Duodenal mucosa (tissue), 2 donors: ENCODE data around the gene STRA8.

Experiments
- H3K27ac ChIP-seq: one replicate; pipeline ENCODE4 v1.7.0; 2013; ENCODE audit warnings: low read depth, low read length
- H3K27me3 ChIP-seq, 2 donors: one replicate each; pipeline ENCODE4 v1.7.0; 2013; ENCODE audit warnings: low read length in 2 of 2, control low read depth in 1 of 2; ENCODE audit not compliant: insufficient read depth in 2 of 2, control insufficient read depth in 1 of 2
- H3K36me3 ChIP-seq, 2 donors: one replicate each; pipeline ENCODE4 v1.7.0; 2013; ENCODE audit warnings: low read length in 2 of 2, control low read depth in 1 of 2; ENCODE audit not compliant: insufficient read depth in 2 of 2, control insufficient read depth in 1 of 2
- H3K4me1 ChIP-seq, 2 donors: one replicate each; pipeline ENCODE4 v1.7.0; 2013; ENCODE audit warnings: low read length in 2 of 2, control low read depth in 1 of 2; ENCODE audit not compliant: insufficient read depth in 2 of 2, control insufficient read depth in 1 of 2
- H3K4me3 ChIP-seq, 2 donors: one replicate each; pipeline ENCODE4 v1.7.0; 2013; ENCODE audit warnings: low read length in 2 of 2, low read depth in 1 of 2
- H3K9ac ChIP-seq, 2 donors: one replicate each; pipeline ENCODE4 v1.7.0; 2013; ENCODE audit warnings: low read length in 2 of 2, low read depth in 1 of 2
- H3K9me3 ChIP-seq, 2 donors: one replicate each; pipeline ENCODE4 v1.7.0; 2013; ENCODE audit warnings: low read length in 2 of 2, control low read depth in 1 of 2; ENCODE audit not compliant: control insufficient read depth in 1 of 2

STRA8 gene

DNA sequence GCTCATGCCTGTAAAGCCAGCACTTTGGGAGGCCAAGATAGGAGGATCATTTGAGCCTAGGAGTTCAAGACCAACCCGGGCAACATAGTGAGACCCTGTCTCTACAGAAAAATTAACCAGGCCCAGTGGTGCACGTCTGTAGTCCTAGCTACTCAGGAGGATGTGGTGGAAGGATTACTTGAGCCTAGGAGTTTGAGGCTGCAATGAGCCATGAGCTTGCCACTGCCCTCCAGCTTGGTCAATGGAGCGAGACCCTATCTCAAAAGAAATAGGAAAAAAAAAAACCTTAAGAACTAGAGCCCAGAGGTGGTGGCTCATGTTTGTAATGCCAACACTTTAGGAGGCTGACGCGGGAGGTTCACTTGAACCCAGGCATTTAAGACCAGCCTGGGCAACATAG lies 2.2 kb downstream of the STRA8 start:
- Histone ChIP-seq H3K9ac (no peak overlapping the region), H3K36me3 (no peaks in the 10 kb centered on the region), H3K4me1 (no peaks in the 10 kb centered on the region), H3K27me3 (peaks cover 0 to under 1% of the 10 kb centered on the region in 2 donors), H3K9me3 (no peaks in the 10 kb centered on the region), H3K4me3 (no peak overlapping the region), H3K27ac (no peak overlapping the region)

DNA sequence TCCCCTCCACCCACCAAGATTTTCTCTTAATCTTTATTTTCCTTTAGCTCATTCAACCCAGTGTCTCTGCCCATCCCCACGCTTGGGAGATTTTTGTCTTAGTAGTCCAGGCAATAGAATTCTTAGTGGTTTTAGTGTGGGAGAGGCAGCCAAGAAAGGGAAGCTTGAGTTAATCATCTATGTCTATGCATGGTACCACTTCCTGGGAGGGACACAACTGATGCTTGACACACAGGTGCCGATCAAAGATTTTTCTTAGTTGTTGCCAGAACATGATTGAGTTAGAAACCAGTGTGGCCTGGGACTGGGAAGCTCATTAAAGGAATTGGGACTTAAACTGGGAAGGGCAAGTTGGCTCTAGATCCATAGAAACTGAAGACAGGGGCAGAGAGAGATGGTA lies 3.1 kb downstream of the STRA8 start:
- no peak overlapping the region for H3K9ac ChIP-seq
- H3K9me3 ChIP-seq: no peaks in the 10 kb centered on the region
- H3K4me3 ChIP-seq: no peak overlapping the region
- H3K36me3 ChIP-seq: no peaks in the 10 kb centered on the region
- H3K4me1 ChIP-seq: no peaks in the 10 kb centered on the region
- H3K27me3 ChIP-seq: peaks cover 4% of the 10 kb centered on the region in 2 donors
- H3K27ac ChIP-seq: no peak overlapping the region

GRCh38 chr7:135238112-135238744 lies 4.6 kb downstream of the STRA8 start:
- Histone ChIP-seq H3K9me3 (no peaks in the 10 kb centered on the region), H3K4me1 (no peaks in the 10 kb centered on the region), H3K27ac (no peak overlapping the region), H3K9ac (no peak overlapping the region), H3K27me3 (peaks cover 4% of the 10 kb centered on the region in 2 donors), H3K4me3 (no peak overlapping the region), H3K36me3 (no peaks in the 10 kb centered on the region)

GRCh38 chr7:135239263-135239662 lies 5.6 kb downstream of the STRA8 start:
- H3K9me3 ChIP-seq: no peaks in the 10 kb centered on the region
- H3K4me1 ChIP-seq: no peaks in the 10 kb centered on the region
- H3K9ac ChIP-seq: no peak overlapping the region
- no peak overlapping the region for H3K4me3 ChIP-seq
- no peaks in the 10 kb centered on the region for H3K36me3 ChIP-seq
- no peak overlapping the region for H3K27ac ChIP-seq
- peaks cover 4% of the 10 kb centered on the region in 2 donors for H3K27me3 ChIP-seq

DNA sequence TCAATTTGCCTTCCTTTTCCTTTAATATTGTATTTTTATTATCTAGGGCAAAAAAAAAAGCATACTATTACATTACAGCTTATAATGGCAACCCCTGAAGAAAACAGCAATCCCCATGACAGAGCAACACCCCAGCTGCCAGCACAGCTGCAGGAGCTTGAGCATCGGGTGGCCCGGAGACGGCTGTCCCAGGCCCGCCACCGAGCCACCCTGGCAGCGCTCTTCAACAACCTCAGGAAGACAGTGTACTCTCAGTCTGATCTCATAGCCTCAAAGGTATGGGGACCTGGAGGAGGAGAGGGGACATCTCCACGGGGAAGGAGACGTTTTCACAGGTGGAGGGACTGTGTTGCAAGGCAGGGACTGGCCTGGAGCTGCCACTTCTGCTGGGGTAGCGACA lies 6.8 kb downstream of the STRA8 start:
- H3K27me3 ChIP-seq: peaks cover 4% of the 10 kb centered on the region in 2 donors
- H3K9ac ChIP-seq: no peak overlapping the region
- no peaks in the 10 kb centered on the region for H3K4me1 ChIP-seq
- no peaks in the 10 kb centered on the region for H3K9me3 ChIP-seq
- no peak overlapping the region for H3K27ac ChIP-seq
- no peak overlapping the region for H3K4me3 ChIP-seq
- H3K36me3 ChIP-seq: no peaks in the 10 kb centered on the region

GRCh38 chr7:135242096-135242684 lies 8.6 kb downstream of the STRA8 start:
- H3K27ac ChIP-seq: no peak overlapping the region
- no peak overlapping the region for H3K4me3 ChIP-seq
- no peaks in the 10 kb centered on the region for H3K9me3 ChIP-seq
- H3K36me3 ChIP-seq: no peaks in the 10 kb centered on the region
- no peak overlapping the region for H3K9ac ChIP-seq
- no peaks in the 10 kb centered on the region for H3K4me1 ChIP-seq
- H3K27me3 ChIP-seq: peaks cover 4% of the 10 kb centered on the region in 2 donors

DNA sequence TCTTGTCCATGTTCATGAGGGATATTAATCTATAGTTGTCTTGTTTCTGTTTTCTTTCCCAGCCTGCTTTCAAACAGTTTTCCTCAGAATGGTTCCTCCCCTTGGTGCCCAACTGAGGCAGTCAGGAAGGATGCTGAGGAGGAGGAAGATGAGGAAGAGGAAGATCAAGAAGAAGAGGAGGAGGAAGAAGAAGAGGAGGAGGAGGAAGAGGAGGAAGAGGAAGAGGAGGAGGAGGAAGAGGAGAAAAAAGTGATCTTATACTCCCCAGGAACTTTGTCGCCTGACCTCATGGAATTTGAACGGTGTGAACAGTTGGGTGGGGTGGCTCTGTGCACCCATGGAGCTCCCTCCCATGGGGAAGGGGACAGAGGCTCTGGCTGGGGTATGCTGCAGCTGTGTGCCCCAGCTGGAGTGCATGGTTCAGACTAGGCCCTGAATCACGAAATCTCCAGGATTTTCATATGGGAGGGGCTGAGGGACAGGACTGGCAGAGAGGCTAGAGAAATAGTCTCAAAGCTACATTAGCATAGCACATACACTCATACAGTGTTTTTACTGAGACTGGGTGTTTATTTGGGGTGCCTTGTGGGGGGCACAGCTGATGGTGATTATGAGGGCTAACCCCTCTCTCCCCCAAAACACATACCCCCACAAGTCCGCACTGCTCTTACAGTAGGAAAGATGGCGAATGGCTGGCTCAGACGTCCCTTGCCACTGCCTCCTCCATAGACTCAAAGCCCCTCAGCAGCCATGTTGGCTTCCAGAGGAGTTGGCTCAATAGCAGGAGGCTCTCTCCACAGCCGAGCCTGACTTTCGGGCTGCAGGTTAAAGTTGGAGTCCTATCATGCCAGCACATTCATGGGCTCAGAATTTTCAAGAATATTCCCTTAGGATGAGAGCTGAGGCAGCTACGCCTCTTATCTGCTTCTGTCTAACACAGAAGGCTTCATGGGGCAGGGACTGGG lies 11.9 kb downstream of the STRA8 start:
- no peak overlapping the region for H3K27ac ChIP-seq
- H3K9me3 ChIP-seq: no peaks in the 10 kb centered on the region
- no peaks in the 10 kb centered on the region for H3K36me3 ChIP-seq
- peaks cover 4% of the 10 kb centered on the region in 2 donors for H3K27me3 ChIP-seq
- no peak overlapping the region for H3K9ac ChIP-seq
- H3K4me1 ChIP-seq: no peaks in the 10 kb centered on the region
- no peak overlapping the region for H3K4me3 ChIP-seq

DNA sequence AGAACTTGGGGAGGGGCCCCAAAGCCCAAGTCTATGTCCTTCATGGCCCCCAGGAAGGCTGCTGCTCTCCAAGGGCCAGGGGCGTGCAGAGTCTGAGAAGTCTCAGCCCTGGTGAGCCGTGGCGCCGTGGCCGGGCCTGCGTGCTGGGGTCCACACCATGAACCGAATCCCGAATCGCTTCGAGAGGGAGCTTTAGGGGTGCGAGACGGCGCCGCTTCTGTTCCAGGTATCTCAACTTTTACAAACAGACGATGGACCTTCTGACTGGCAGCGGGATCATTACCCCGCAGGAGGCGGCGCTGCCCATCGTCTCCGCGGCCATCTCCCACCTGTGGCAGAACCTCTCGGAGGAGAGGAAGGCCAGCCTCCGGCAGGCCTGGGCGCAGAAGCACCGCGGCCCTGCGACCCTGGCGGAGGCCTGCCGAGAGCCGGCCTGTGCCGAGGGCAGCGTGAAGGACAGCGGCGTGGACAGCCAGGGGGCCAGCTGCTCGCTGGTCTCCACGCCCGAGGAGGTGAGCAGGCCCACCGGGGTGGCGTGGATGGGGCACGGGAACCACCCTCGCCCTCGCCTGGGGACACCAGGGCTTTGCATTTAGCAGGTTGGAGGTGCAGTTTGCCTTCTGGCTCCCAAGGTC lies 12.7 kb downstream of the STRA8 start:
- no peaks in the 10 kb centered on the region for H3K9me3 ChIP-seq

GRCh38 chr7:135247746-135248471 lies 14.3 kb downstream of the STRA8 start:
- H3K9ac ChIP-seq: no peak overlapping the region
- no peak overlapping the region for H3K4me3 ChIP-seq
- no peaks in the 10 kb centered on the region for H3K36me3 ChIP-seq
- no peaks in the 10 kb centered on the region for H3K9me3 ChIP-seq
- H3K4me1 ChIP-seq: no peaks in the 10 kb centered on the region
- no peak overlapping the region for H3K27ac ChIP-seq
- no peaks in the 10 kb centered on the region for H3K27me3 ChIP-seq

More for the DNA sequence above, 12.7 kb downstream of the STRA8 start:
- Histone ChIP-seq H3K36me3 (no peaks in the 10 kb centered on the region), H3K4me1 (no peaks in the 10 kb centered on the region), H3K9ac (no peak overlapping the region), H3K4me3 (no peak overlapping the region), H3K27me3 (peaks cover 0 to 4% of the 10 kb centered on the region in 2 donors), H3K27ac (no peak overlapping the region)
